ENCODE data around the gene VWC2. TPM values are rescaled to one million over a fixed set of nuclear protein-coding genes. Genes with fewer than 3 reads are reported as not detected.

VWC2 gene
- total and polyA plus RNA-seq, 2 of the 4 experiments (the other 2 are of a cell fraction): not detected

- H4K20me1 ChIP-seq (ENCODE audit: insufficient read depth, low read length): no peaks in the 10 kb centered on the region
- H2AK5ac ChIP-seq (ENCODE audit: low read depth, low read length): no peak overlapping the region
- no peak for ATAC-seq (ENCODE audit: low read depth)
- WGBS, 2 experiments (ENCODE audit: extremely low coverage in 2 of 2, insufficient read length in 1 of 2): 56% methylated on average over 7 of the region's 15 CpGs; no CpG with 5 or more reads in 1 of the 2 experiments
- no peaks in the 10 kb centered on the region for H3K27me3 ChIP-seq (ENCODE audit: control insufficient read depth, insufficient read depth, low read length)
- H4K91ac ChIP-seq (ENCODE audit: insufficient read depth, low read depth, low read length): no peak overlapping the region
- H3K9ac ChIP-seq (ENCODE audit: low read depth, low read length): no peak overlapping the region
- no peak for TF ChIP-seq MAFK (IDR thresholded peaks at IDR 0.05; ENCODE audit: low read depth, low read length)
- no peak for TF ChIP-seq NFE2L2 (IDR thresholded peaks at IDR 0.05; ENCODE audit: low read depth, low read length)
- no peak for TF ChIP-seq CTCF (conservative IDR thresholded peaks at IDR 0.05; ENCODE audit: low read depth, low read length)
- no peak for TF ChIP-seq CHD1 (IDR thresholded peaks at IDR 0.05; ENCODE audit: low read depth, low read length)
- no peak for TF ChIP-seq ELK1 (IDR thresholded peaks at IDR 0.05; ENCODE audit: borderline replicate concordance, low read depth, low read length)
- TF ChIP-seq RCOR1 (IDR thresholded peaks at IDR 0.05; ENCODE audit: insufficient replicate concordance, low read length): no peak
- TF ChIP-seq FOS (IDR thresholded peaks at IDR 0.05; ENCODE audit: low read depth, low read length): no peak
- no peak for TF ChIP-seq BHLHE40 (IDR thresholded peaks at IDR 0.05; ENCODE audit: low read depth, low read length)
- no peak for TF ChIP-seq RAD21 (IDR thresholded peaks at IDR 0.05; ENCODE audit: low read length)
- no peak for TF ChIP-seq SMC3 (IDR thresholded peaks at IDR 0.05; ENCODE audit: low read depth, low read length)
- no peak for TF ChIP-seq CEBPB (IDR thresholded peaks at IDR 0.05; ENCODE audit: low read depth, low read length)
- TF ChIP-seq RFX5 (IDR thresholded peaks at IDR 0.05; ENCODE audit: low read depth, low read length): no peak
- no peak for TF ChIP-seq USF2 (IDR thresholded peaks at IDR 0.05; ENCODE audit: low read depth, low read length)
- TF ChIP-seq MXI1 (IDR thresholded peaks at IDR 0.05; ENCODE audit: borderline replicate concordance, low read depth, low read length): no peak
- TF ChIP-seq POLR2A (IDR thresholded peaks at IDR 0.05; ENCODE audit: low read depth, low read length): no peak
- TF ChIP-seq MAZ (IDR thresholded peaks at IDR 0.05; ENCODE audit: borderline replicate concordance, low read depth, low read length): no peak
- H4K5ac ChIP-seq (ENCODE audit: low read depth, low read length): no peak overlapping the region
- H3K9me3 ChIP-seq (ENCODE audit: control insufficient read depth, insufficient read depth, low read length): peaks cover 19% of the 10 kb centered on the region
- H3K79me1 ChIP-seq (ENCODE audit: low read depth in 1 of 2, low read length in 2 of 2): no peaks in the 10 kb centered on the region
- H2BK15ac ChIP-seq (ENCODE audit: low read depth, low read length): no peak overlapping the region
- H2AFZ ChIP-seq (replicated peaks; ENCODE audit: low read length, poor library complexity): no peak overlapping the region
- dilution Hi-C loops (cut with HindIII; ENCODE audit: low sequenced_read_pairs, unreplicated experiment): no loop called here
- intact Hi-C loops (cut with micrococcal nuclease): no loop called here
- no peak overlapping the region for H4K8ac ChIP-seq (ENCODE audit: low read depth in 2 of 2, low read length in 2 of 2)
- no TSS peak for BruUV-seq (replicated peaks)
- no peak overlapping the region for H2BK20ac ChIP-seq (ENCODE audit: low read depth, low read length)
- no peak overlapping the region for H3K14ac ChIP-seq (replicated peaks; ENCODE audit: low read depth, low read length)
- H3K9me1 ChIP-seq (ENCODE audit: insufficient read depth, low read length): no peaks in the 10 kb centered on the region
- H3K4me1 ChIP-seq (ENCODE audit: control insufficient read depth, insufficient read depth, low read length): no peaks in the 10 kb centered on the region
- H3K36me3 ChIP-seq (ENCODE audit: control insufficient read depth, insufficient read depth, low read length): no peaks in the 10 kb centered on the region
- in situ Hi-C loops (cut with MboI; ENCODE audit: low sequenced_read_pairs): no loop called here
- no peak overlapping the region for H2BK120ac ChIP-seq (ENCODE audit: low read depth, low read length)
- H3K18ac ChIP-seq (ENCODE audit: low read depth, low read length): no peak overlapping the region
- no peak overlapping the region for H3K23ac ChIP-seq (ENCODE audit: low read depth, low read length)
- H3K27ac ChIP-seq (ENCODE audit: insufficient read depth, low read length): no peak overlapping the region
- CTCF ChIA-PET: no interaction called here
- DNase-seq: no peak
- H2BK5ac ChIP-seq (ENCODE audit: low read depth, low read length, poor library complexity, severe bottlenecking): no peak overlapping the region
- H3K4ac ChIP-seq (ENCODE audit: low read depth, low read length): no peak overlapping the region
- POLR2A ChIA-PET (ENCODE audit: unreplicated experiment): no interaction called here
- no peak overlapping the region for H3K56ac ChIP-seq (ENCODE audit: extremely low read depth, insufficient read depth, low read length)
- H3K4me2 ChIP-seq (ENCODE audit: low read depth, low read length): no peak overlapping the region
- H2AK9ac ChIP-seq (replicated peaks; ENCODE audit: low read depth, low read length, poor library complexity): no peak overlapping the region
- H3K4me3 ChIP-seq (ENCODE audit: insufficient read depth, low read depth, low read length): no peak overlapping the region
Measured at GRCh38 chr7:49802600-49802999, 29.2 kb downstream of the VWC2 start.

Data from IMR-90 (cell line).